GM21737 (cell line): ENCODE results near the gene FAM151B.

ENCODE experiments used
- ATAC-seq: cut with Tn5 transposase; IDR thresholded peaks from one replicate; pipeline ENCODE4 v1.9.1; 2021; ENCODE audit warnings: mild to moderate bottlenecking, moderate library complexity; ENCODE audit not compliant: unreplicated experiment

FAM151B gene

DNA sequence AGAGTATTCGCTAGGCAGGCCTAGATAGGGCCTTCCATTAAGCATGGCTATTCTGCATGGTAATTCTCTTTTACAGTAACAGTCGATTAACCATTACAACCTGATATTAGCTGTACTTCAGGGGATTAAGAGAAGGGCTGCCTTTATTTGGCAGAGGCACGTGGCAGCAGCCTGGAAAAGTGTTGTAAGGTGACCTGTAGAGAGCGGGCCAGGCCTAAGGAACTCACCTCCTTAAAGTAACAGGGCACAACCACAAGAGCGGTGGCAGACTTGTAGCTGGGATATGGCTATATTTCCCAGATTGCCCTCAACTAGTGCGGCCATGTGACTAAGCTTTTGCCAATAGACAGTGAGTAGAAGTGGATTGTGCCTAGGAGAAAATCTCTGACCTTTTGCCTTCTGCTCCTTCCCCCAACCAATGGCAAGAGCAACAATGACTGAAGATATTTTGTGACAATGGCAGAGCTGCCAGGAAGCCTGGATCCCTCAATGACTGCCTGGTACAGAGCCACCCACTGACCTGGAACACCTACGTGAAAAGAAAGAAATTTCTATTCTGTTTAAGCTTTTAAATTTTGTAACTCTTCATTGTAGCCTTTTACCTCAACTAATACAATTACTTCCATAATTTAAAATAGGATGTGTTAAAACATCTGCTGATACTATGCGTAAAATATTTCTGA is 101.1 kb downstream of the FAM151B start:
- no peak for ATAC-seq

DNA sequence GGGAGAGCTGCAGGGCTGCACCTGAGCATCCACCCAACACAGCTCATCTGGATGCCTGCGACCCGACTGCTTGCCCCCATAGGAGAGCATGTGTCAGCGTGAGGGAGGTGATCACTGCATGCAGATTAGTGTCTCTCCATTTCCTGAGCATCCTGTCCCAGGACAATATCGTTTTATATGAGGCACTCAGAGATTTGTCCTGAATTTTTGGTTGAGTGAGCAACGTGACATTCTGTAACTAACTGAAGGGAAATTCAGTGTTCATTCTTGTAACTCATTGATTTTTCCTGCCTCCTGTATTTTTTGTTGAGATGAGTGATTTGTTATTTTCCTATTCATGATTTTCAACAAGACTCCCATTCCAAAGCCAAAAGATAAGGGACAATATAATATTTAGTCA is 102.9 kb downstream of the FAM151B start:
- ATAC-seq, result no peak

DNA sequence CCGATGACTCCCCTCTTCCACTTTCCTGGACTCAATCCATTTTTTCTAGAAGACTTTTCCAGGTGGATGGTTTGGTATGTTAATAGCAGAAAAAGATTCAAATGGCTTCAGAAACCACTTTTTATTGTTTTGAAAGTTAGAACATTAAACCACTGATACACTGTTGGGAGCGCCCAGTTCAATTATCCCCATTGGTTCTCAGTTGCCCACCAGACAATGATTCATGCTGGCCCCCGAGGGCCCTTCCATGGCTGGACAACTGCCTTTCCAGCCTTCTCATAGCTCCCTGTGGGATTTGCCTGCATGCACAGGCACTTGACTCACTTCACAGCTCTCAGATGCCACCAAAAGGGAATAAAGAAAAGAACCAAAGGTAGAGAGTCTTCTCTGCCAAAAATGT is 103.5 kb downstream of the FAM151B start:
- ATAC-seq, result no peak

DNA sequence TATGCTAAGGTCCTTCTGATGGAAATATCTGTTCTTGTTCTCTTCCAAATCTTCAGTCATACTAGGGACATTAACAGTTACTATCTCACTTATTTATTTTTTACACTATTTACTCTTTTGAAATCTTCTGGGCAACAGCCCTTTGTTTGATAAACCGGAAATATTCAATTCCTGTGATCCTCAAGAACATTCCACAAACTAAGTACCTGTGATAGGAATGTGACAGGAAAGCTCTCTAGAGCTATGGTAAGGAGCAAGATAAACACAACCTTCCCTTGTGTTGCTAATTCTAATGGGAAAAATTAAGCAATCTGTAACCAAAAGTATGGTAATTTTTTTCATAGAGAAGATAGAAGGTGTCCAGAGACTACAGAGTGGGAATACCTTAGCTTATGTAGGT is 104.2 kb downstream of the FAM151B start:
- ATAC-seq, result no peak
